DOHH2 (cell line): ENCODE measurements around the gene C2CD3.

Experiments used
- EZH2phosphoT487 ChIP-seq: fragments of 200-600 bp; sonication (generic); IDR thresholded peaks from 2 replicates; pipeline ENCODE4 v1.6.1; 2017; ENCODE audit warnings: borderline replicate concordance, mild to moderate bottlenecking, antibody characterized with exemption, low read length, moderate library complexity, mixed read lengths
- TF ChIP-seq, protein P1 (sequence below): fragments of 200-600 bp; sonication (generic); IDR thresholded peaks from one replicate; pipeline ENCODE4 v1.5.1; 2014; ENCODE audit warnings: antibody characterized with exemption, mild to moderate bottlenecking, low read depth, low read length; ENCODE audit not compliant: poor library complexity, severe bottlenecking

DNA sequence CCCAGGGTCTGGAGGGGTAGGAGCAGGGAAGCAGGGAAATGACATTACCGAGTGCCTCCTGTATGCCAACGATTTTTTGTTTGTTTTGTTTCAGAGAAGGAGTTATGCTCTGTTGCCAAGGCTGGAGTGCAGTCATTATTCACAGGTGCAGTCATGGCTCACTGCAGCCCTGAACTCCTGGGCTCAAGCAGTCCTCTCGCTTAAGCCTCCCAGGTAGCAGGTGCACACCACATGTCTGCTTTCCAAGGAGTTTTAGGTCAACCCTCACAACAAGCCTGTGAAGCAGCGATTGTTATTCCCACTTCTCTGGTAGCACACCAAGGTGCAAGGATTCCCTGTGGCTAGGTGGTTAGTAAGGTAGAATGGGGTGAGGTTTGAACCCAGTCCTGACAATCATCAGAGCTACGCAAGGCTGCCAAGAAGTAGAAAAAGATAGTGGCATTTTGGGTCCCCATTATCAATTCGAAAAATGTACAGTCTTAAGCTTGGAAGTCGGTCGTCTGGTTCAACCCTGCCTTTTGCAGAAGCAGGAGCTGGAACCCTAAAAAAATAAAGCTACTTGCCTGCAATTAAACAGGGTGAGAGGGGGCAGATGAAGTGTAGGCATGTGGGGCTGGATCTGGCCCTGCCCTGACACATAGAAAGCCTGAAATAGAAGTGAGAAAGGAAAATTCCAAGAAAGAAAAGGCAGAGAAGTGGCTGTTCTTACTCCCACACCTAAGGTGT lies 171.1 kb downstream of the C2CD3 start:
- TF ChIP-seq, protein P1, sequence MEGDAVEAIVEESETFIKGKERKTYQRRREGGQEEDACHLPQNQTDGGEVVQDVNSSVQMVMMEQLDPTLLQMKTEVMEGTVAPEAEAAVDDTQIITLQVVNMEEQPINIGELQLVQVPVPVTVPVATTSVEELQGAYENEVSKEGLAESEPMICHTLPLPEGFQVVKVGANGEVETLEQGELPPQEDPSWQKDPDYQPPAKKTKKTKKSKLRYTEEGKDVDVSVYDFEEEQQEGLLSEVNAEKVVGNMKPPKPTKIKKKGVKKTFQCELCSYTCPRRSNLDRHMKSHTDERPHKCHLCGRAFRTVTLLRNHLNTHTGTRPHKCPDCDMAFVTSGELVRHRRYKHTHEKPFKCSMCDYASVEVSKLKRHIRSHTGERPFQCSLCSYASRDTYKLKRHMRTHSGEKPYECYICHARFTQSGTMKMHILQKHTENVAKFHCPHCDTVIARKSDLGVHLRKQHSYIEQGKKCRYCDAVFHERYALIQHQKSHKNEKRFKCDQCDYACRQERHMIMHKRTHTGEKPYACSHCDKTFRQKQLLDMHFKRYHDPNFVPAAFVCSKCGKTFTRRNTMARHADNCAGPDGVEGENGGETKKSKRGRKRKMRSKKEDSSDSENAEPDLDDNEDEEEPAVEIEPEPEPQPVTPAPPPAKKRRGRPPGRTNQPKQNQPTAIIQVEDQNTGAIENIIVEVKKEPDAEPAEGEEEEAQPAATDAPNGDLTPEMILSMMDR = no peak
- TF ChIP-seq EZH2phosphoT487 = no peak
